NCI-H2196 (cell line): Measurements from ENCODE around the gene PKIG.

ENCODE experiments used
- DNase-seq: peaks from one replicate; lab custom pipeline; 2025; ENCODE audit not compliant: unreplicated experiment; lab: John Stamatoyannopoulos, UW

The PKIG gene

GRCh38 chr20:44656448-44656847 is 74.1 kb downstream of the PKIG start:
- DNase-seq = no peak

GRCh38 chr20:44657875-44658274 is 75.5 kb downstream of the PKIG start:
- no peak for DNase-seq

DNA sequence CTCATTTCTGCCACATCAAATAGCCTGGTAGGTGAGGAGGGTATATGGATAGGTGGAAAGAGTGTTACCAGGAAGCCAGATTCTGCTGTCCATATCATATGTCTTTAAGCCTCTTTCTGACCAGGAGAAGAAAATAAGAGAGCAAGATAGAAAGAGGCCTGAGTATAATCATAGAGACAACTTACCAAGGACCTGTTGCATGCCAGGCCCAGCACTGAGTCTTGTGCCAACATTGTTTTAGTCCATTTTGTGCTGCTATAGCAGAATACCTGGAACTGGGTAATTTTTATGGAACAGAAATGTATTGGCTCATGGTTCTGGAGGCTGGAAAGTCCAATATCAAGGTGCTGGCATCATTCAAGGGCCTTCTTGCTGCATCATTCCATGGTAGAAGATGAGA is 76.4 kb downstream of the PKIG start:
- DNase-seq = no peak

GRCh38 chr20:44659931-44660330 is 77.6 kb downstream of the PKIG start:
- DNase-seq = no peak

GRCh38 chr20:44660581-44660980 is 78.2 kb downstream of the PKIG start:
- DNase-seq = no peak

GRCh38 chr20:44662261-44662660 is 79.9 kb downstream of the PKIG start:
- no peak for DNase-seq

- no peak for DNase-seq
Observed at GRCh38 chr20:44664131-44664530, 81.8 kb downstream of the PKIG start.

GRCh38 chr20:44666066-44666465 is 83.7 kb downstream of the PKIG start:
- DNase-seq = no peak
